ENCODE data around the gene SPOCK3.
A peak's percentile ranks its signal among the peaks of the same experiment; 100 is the strongest.
"Not testable (repeated sequence)": the region's sequence is repeated elsewhere in the genome, so short reads cannot be mapped to it uniquely, and the experiment has no call there.

The SPOCK3 gene

GRCh38 chr4:166924424-166924823 is 309.9 kb downstream of the SPOCK3 start:
- no peak for DNase-seq

GRCh38 chr4:166913926-166914325 is 320.4 kb downstream of the SPOCK3 start:
- DNase-seq, result no peak

DNA sequence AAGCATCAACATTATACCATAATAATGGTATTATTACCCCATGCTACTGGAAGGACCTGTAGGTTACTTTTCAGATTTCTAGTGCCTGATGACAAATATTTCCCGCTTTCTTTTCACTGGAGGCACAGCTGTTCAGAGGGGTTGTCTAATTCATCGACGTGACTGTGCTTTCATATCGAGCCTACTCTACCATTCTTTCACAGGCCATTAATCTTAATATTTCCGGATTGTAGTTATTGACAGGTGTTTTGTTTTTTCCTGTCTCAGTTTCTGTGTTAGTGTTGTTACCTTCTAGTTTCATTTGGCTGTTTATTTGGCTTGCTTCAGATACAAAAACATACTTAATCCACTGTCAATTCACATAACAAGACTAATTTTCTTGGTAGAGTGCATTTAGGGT is 330.9 kb downstream of the SPOCK3 start:
- peak; percentile 15 for DNase-seq

- DNase-seq, result no peak
These were observed 331.4 kb downstream of the SPOCK3 start for GRCh38 chr4:166902941-166903340.

DNA sequence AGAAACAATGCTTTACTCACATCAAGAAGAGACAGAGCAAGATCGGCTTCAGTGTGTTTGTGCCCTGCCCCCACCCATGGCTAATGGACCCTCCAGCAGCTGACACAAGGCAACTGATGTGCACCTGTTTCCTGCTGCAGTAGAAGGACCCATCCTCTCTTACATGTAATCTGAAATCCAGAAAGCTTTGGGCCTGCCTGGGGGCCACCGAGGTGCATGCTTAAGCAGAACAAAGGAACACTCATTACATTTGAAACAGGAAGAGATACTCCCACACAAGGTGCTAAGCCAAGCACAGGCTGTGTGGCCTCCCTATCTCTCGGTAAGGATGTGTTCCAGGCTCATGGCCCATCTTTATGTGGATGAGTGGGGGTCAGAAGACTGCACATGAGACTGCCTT is 338.0 kb downstream of the SPOCK3 start:
- DNase-seq, result no peak

GRCh38 chr4:166895771-166896170 is 338.5 kb downstream of the SPOCK3 start:
- DNase-seq, result no peak

DNA sequence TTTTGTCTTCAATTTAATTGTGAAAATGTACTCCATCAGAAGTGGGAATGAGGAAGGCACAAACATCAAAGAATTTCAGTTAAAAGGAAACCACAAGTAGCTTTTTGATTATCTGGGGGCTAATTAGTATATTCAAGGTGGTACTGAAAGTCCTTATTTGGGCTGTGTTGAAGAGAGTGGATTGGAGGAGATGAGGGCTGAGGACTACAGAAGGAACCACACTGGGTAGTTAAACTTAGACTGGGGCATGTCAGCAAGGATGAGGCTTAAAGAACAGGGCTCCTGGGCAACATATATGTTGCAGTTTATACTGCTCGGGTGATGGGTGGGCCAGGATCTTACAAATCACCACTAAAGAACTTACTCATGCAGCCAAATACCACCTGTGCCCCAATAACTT is 346.8 kb downstream of the SPOCK3 start:
- no peak for DNase-seq

- DNase-seq, result no peak
These were observed 347.6 kb downstream of the SPOCK3 start for GRCh38 chr4:166886718-166887117.

DNA sequence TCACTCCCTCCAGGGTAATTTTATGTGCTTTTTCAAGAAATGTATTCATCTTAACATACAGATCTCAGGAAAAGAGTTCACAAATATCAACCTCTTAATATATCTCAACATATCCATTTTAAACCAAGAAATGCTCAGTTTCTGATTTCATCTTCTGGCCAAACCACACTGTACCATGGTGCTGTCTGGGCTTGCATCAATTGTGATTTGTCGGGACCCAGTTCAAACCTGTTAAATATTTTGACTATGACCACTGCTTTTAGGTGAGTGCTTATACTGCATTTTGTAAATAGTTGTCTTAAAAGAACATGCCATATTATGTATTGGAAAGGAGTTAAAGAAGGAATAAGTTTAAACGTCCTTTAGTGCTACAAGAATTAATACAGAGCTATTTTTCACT is 352.1 kb downstream of the SPOCK3 start:
- no peak for DNase-seq

GRCh38 chr4:166875821-166876220 is 358.5 kb downstream of the SPOCK3 start:
- no peak for DNase-seq

- no peak for DNase-seq
These were observed 372.3 kb downstream of the SPOCK3 start for GRCh38 chr4:166862032-166862431.

- not testable (repeated sequence) for DNase-seq
These were observed 383.9 kb downstream of the SPOCK3 start for GRCh38 chr4:166850398-166850797.

- DNase-seq, result no peak
These were observed 387.4 kb downstream of the SPOCK3 start for GRCh38 chr4:166846939-166847338.

DNA sequence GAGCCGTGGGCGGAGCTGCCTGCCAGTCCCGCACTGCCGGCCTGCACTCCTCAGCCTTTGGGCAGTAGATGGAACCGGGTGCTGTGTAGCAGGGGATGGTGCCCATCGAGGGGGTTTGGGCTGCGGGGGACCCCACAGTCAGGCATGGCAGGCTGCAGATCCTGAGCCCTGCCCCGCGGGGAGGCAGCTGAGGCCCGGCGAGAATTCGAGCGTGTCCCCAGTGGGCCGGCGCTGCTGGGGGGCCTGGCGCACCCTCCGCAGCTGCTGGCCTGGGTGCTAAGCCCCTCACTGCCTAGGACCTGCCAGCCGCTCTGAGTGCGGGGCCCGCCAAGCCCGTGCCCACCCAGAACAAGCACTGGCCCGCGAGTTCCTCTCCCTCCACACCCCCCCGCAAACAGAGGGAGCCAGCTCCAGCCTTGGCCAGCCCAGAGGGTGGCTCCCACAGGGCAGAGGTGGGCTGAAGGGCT is 391.5 kb downstream of the SPOCK3 start:
- DNase-seq, result no peak

DNA sequence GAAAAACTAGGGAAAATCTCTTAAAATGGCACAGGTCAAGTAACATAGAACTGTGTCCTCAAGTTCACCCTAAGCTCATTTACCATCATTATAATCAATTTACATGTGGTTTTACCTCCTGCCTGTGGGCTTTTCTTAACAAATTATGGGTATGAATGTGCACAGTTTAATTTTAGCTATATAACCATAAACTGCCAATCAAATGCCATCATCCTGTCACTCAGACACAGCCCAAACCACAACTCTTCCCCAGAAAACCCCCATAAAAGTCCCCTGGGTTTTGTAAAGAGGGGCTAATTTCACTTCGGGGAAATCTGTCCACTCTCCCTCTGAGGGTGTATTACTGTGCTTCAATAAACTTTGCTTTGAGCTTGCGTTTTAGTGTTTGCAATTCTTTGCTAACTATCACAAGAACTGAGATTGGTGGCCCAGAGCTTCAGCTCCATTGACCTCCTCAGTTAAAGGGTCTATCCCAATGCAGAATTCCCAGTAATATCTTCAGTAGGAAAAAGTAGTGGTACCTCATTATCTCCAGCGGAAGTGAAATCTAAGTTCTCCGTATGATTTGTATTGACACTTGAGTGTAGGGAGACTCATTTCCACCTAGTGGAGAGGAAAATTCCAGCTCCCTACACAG is 394.6 kb downstream of the SPOCK3 start:
- no peak for DNase-seq

DNA sequence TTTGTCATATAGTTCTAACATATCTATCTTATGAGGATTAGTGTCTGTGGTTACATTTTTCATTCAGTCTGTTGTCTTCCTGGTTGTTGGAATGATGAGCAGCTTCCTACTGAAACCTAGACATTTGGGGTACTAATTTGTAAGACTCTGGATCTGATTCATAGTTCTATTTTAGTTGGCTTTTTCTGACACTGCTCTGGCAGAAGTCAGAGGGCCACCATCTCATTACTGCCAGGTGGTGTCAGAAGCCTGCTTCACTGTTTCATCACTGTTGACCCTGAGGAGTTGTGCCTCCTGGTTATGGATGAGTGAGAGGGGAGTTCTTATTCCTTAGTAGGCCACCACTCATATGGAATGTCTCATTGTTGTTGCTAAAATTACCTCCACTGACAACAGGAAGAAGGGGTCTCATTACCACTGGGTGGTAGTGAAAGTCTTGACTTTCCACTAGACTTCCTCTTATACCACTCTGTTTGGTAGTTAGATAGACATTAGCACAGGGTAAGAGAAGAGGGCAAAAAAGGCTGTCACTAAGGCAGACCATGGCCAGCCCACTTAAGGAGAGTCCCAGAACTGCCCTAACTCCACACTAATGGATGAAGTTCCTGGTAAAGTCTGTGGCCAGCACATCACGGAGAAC is 395.2 kb downstream of the SPOCK3 start:
- DNase-seq, result no peak

DNA sequence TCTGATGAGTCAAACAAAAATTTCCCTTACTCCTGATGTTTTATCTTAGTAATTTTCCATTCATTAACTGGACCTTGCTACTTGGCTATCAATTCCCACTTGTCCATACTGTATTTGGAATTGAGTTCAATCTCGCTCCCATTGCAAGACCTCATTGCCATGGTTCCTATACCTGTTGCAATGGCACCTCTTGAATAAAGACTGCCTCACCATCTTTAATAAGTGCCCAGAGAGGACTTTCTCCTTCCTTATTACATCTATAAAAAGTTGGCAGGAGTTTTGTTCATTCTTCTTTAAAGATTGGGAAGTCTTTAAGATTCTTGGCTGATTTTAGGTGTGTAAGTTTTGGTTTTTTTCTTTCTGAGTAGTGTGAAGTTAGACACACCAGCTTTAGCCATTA is 397.4 kb downstream of the SPOCK3 start:
- DNase-seq, result no peak

DNA sequence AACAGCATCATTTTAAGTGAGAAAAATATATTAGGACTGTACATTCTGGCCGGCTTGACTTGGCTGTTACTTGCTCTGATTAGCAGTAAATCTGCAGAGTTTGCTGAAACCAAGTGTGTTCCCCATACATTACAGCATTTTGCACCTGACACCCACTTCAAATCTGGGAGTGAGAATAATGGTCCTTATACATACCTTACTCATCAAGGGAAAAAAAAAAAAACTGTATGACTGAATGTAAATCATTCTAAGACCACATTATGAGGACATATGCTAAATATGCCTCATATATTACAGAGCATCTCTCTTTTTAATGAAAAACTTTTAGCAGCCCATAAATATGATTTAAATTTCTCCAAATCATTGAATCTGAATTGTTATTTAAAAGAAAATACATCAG is 406.7 kb downstream of the SPOCK3 start:
- DNase-seq, result no peak

DNA sequence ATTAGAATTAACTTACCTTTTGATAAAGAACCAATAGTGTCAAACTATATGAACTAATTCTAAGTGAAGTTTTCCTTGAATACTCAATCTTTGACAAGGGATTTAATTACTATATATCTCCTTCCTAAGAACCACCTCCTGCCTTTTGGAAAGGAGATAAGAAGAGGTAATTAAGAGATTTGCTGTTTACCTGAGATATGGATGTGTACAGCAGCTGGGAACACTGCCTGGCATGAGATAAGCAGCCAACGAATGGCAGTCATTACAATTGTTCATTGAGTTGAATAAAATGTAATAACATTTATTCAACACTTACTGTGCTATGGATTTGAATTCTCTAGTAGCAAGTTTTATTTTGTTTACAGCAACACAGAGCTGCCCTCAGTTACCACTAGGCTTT is 407.1 kb downstream of the SPOCK3 start:
- no peak for DNase-seq

- DNase-seq, result no peak
These were observed 410.4 kb downstream of the SPOCK3 start for GRCh38 chr4:166823848-166824247.

DNA sequence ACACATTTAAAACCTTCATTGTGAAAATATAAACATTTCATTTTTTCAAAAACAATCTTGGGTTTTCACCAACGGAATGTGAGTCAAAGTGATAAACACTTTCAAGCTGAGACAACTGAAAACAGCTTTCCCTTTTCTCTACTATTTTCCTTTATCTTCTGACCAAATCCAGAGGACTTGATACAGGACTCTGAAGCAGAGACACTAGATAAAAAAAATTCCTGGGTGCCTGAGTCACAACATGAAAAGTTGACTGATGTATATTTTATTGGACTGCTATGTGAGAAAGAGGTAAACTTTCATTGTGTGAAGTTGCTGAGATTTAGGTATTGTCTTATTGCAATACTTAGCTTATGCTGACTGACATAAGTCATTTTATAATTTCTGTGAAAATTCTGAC is 411.2 kb downstream of the SPOCK3 start:
- no peak for DNase-seq

- no peak for DNase-seq
These were observed 411.9 kb downstream of the SPOCK3 start for GRCh38 chr4:166822386-166822785.

- DNase-seq, result no peak
These were observed 417.4 kb downstream of the SPOCK3 start for GRCh38 chr4:166816890-166817289.

DNA sequence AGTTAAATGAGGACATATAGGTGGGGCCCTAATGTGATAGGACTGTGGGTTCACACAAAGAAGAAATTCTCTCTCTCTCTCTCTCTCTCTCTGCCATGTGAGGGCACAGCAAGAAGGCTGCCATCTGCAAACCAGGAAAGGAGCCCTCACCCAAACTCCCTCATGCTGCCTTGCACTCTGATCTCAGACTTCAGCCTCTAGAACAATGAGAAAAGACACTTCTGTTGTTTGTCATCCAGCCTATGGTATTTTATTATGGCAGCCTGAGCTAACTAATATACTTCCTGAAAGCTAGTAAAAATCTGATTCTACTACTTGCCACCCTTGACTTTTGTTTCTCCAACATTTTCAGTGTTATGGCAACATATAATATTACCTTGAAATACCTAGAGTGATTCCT is 425.9 kb downstream of the SPOCK3 start:
- DNase-seq, result no peak

DNA sequence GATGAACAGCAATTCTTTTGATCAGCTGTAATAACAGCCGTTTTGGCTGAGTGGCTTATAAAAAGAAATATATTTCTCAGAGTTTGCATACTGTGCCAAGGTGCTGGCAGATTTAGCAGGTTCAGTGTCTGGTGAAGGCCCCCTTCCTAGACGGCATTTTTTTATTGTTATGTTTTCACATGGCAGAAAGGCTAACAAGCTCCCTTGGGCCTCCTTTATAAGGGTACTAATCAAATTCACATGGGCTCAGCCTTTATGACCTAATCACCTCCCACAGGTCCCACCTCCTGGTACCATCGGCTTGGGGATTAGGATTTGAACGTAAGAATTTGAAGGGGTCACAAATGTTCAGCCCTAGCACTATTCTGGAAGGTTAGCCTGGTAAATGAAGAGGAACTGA is 431.9 kb downstream of the SPOCK3 start:
- DNase-seq, result no peak

Data from NCI-H2227 treated with DMSO at 0.1 percent for 48 hours (cell line).